ENCODE measurements around the gene AIG1. TPM values are rescaled to one million over a fixed set of nuclear protein-coding genes. Genes with fewer than 3 reads are reported as not detected.
A peak's percentile ranks its signal among the peaks of the same experiment; 100 is the strongest.

Gene AIG1
- total and polyA plus RNA-seq, 2 experiments from 2014 or later, result 92.8 to 102 TPM

DNA sequence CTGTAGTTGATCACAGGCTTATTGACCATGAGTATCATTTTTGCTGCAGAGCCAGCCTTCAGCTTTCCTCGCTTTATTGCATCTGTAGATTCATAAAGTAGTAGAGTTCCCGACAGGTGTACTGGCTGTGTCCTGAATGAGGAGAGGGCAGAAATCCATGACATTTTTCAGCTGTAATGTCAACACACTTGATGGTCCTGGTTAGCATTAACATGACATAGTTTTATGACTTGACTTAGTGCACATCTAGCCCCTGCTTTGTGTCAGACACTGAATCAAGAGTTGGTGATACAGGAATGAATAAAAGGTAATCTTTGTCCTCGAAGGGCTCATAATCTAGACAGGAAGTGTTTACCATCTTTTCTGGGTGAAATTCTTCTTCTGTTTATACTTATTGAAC lies 55.0 kb downstream of the AIG1 start:
- peak overlapping the region; percentile 32 for H3K4me2 ChIP-seq
- no peaks in the 10 kb centered on the region for H3K36me3 ChIP-seq (replicated peaks; ENCODE audit: insufficient read depth, low read depth)
- peak; percentile 24 for DNase-seq (ENCODE audit: low spot score)
- H3K9me2 ChIP-seq (replicated peaks; ENCODE audit: insufficient read depth), result no peaks in the 10 kb centered on the region
- H3K4me1 ChIP-seq (ENCODE audit: insufficient read depth), result peaks cover 9% of the 10 kb centered on the region
- H3K4me3 ChIP-seq, result no peak overlapping the region
- no peak overlapping the region for H2AFZ ChIP-seq
- peak overlapping the region; percentile 50 for H3K27ac ChIP-seq
- no peaks in the 10 kb centered on the region for H4K20me1 ChIP-seq (ENCODE audit: insufficient read depth, poor library complexity, severe bottlenecking)
- WGBS (ENCODE audit: low lambda C conversion rate, missing lambda C conversion rate), result 77% methylated on average over 3 of the region's 3 CpGs
- TF ChIP-seq CTCF (IDR thresholded peaks at IDR 0.05; ENCODE audit: poor library complexity) (no peak), EZH2 (IDR thresholded peaks at IDR 0.05; ENCODE audit: borderline replicate concordance) (no peak), EZH2phosphoT487 (IDR thresholded peaks at IDR 0.05; ENCODE audit: low read depth, severe bottlenecking, unreplicated experiment) (no peak)
- no peaks in the 10 kb centered on the region for H3K9me3 ChIP-seq (ENCODE audit: low read depth)
- H3K27me3 ChIP-seq, result no peaks in the 10 kb centered on the region
- peaks cover 8% of the 10 kb centered on the region for H3K79me2 ChIP-seq

- H3K4me3 ChIP-seq, result no peak overlapping the region
- DNase-seq (ENCODE audit: low spot score), result no peak
- no peak overlapping the region for H2AFZ ChIP-seq
- peaks cover 6% of the 10 kb centered on the region for H3K79me2 ChIP-seq
- peaks cover 9% of the 10 kb centered on the region for H3K4me1 ChIP-seq (ENCODE audit: insufficient read depth)
- no peaks in the 10 kb centered on the region for H3K36me3 ChIP-seq (replicated peaks; ENCODE audit: insufficient read depth, low read depth)
- H3K27me3 ChIP-seq, result no peaks in the 10 kb centered on the region
- no peaks in the 10 kb centered on the region for H3K9me3 ChIP-seq (ENCODE audit: low read depth)
- no peaks in the 10 kb centered on the region for H3K9me2 ChIP-seq (replicated peaks; ENCODE audit: insufficient read depth)
- WGBS (ENCODE audit: low lambda C conversion rate, missing lambda C conversion rate), result 97% methylated on average over 1 of the region's 1 CpG
- H3K27ac ChIP-seq, result no peak overlapping the region
- H3K4me2 ChIP-seq, result no peak overlapping the region
- TF ChIP-seq EZH2phosphoT487 (IDR thresholded peaks at IDR 0.05; ENCODE audit: low read depth, severe bottlenecking, unreplicated experiment), result no peak
- no peak for TF ChIP-seq EZH2 (IDR thresholded peaks at IDR 0.05; ENCODE audit: borderline replicate concordance)
- TF ChIP-seq CTCF (IDR thresholded peaks at IDR 0.05; ENCODE audit: poor library complexity), result no peak
- no peaks in the 10 kb centered on the region for H4K20me1 ChIP-seq (ENCODE audit: insufficient read depth, poor library complexity, severe bottlenecking)
Observed at GRCh38 chr6:143117108-143117507, 56.4 kb downstream of the AIG1 start.

- Histone ChIP-seq H3K27ac (peak overlapping the region; percentile 86), H3K4me3 (no peak overlapping the region), H3K4me1 (ENCODE audit: insufficient read depth) (peaks cover 6% of the 10 kb centered on the region), H4K20me1 (ENCODE audit: insufficient read depth, poor library complexity, severe bottlenecking) (no peaks in the 10 kb centered on the region), H3K36me3 (replicated peaks; ENCODE audit: insufficient read depth, low read depth) (no peaks in the 10 kb centered on the region), H3K27me3 (no peaks in the 10 kb centered on the region), H2AFZ (no peak overlapping the region), H3K9me2 (replicated peaks; ENCODE audit: insufficient read depth) (no peaks in the 10 kb centered on the region), H3K9me3 (ENCODE audit: low read depth) (no peaks in the 10 kb centered on the region), H3K79me2 (peaks cover 4% of the 10 kb centered on the region), H3K4me2 (peak overlapping the region; percentile 15)
- peak; percentile 42 for DNase-seq (ENCODE audit: low spot score)
- TF ChIP-seq EZH2 (IDR thresholded peaks at IDR 0.05; ENCODE audit: borderline replicate concordance) (no peak), CTCF (IDR thresholded peaks at IDR 0.05; ENCODE audit: poor library complexity) (no peak), EZH2phosphoT487 (IDR thresholded peaks at IDR 0.05; ENCODE audit: low read depth, severe bottlenecking, unreplicated experiment) (no peak)
- WGBS (ENCODE audit: low lambda C conversion rate, missing lambda C conversion rate), result 75% methylated on average over 2 of the region's 2 CpGs
Observed at GRCh38 chr6:143119260-143119659, 58.6 kb downstream of the AIG1 start.

DNA sequence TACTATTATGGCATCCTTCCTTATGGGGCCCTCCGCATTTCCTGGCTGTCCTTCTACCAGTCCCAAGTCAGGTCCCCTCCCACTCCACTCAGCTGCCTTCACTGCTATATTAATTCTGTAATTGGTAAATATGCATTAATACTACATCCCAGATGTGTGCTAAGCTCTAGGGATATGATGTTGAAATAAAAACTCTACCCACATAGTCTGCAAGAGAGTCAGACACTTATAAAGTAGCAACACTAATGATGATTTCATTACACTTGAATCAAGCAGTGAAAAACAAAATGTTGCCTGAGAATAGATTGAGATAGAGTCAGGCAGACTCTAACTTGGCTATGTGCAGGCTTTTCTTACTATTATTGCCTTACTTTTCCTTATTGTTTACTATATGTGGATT lies 62.4 kb downstream of the AIG1 start:
- no peak overlapping the region for H3K4me2 ChIP-seq
- no peak overlapping the region for H3K4me3 ChIP-seq
- no peaks in the 10 kb centered on the region for H3K4me1 ChIP-seq (ENCODE audit: insufficient read depth)
- no peaks in the 10 kb centered on the region for H3K36me3 ChIP-seq (replicated peaks; ENCODE audit: insufficient read depth, low read depth)
- H4K20me1 ChIP-seq (ENCODE audit: insufficient read depth, poor library complexity, severe bottlenecking), result no peaks in the 10 kb centered on the region
- WGBS (ENCODE audit: low lambda C conversion rate, missing lambda C conversion rate), result 94% methylated on average over 1 of the region's 1 CpG
- TF ChIP-seq EZH2phosphoT487 (IDR thresholded peaks at IDR 0.05; ENCODE audit: low read depth, severe bottlenecking, unreplicated experiment) (no peak), EZH2 (IDR thresholded peaks at IDR 0.05; ENCODE audit: borderline replicate concordance) (no peak), CTCF (IDR thresholded peaks at IDR 0.05; ENCODE audit: poor library complexity) (no peak)
- no peak overlapping the region for H3K27ac ChIP-seq
- no peaks in the 10 kb centered on the region for H3K27me3 ChIP-seq
- no peak overlapping the region for H2AFZ ChIP-seq
- H3K9me2 ChIP-seq (replicated peaks; ENCODE audit: insufficient read depth), result no peaks in the 10 kb centered on the region
- no peak for DNase-seq (ENCODE audit: low spot score)
- no peaks in the 10 kb centered on the region for H3K79me2 ChIP-seq
- H3K9me3 ChIP-seq (ENCODE audit: low read depth), result no peaks in the 10 kb centered on the region

All from hepatocyte (in vitro differentiated cells).